OCI-LY3 (cell line): ENCODE measurements around the gene PRR18.

Source experiments
- CTCF ChIP-seq: fragments of 200-600, 300-600 bp; sonication (generic); IDR thresholded peaks from 2 replicates; pipeline ENCODE4 v1.5.1; 2014; ENCODE audit warnings: antibody characterized with exemption, low read length, low read depth
- EZH2phosphoT487 ChIP-seq: fragments of 200-600 bp; shearing (Covaris generic); IDR thresholded peaks from 2 replicates; pipeline ENCODE4 v1.6.1; 2018; ENCODE audit warnings: antibody characterized with exemption, mixed run types, low read depth

- no peak for TF ChIP-seq CTCF
- TF ChIP-seq EZH2phosphoT487, result no peak
Measured at GRCh38 chr6:166278579-166279392, 29.4 kb downstream of the PRR18 start.
